Tibial nerve (tissue), 4 donors: ENCODE results near the gene EXOC3.

ENCODE experiments used
- CTCF ChIP-seq, 5 experiments: fragments of 200-600 bp in 3 of 5; fragments of 450-650 bp in 2 of 5; sonication (generic) in 3 of 5; IDR thresholded peaks; one replicate each; pipeline ENCODE4 v1.5.1; 2016 to 2019; ENCODE audit warnings: antibody characterized with exemption in 5 of 5, mild to moderate bottlenecking in 3 of 5, moderate library complexity in 2 of 5
- EP300 ChIP-seq, 2 donors: sonication (generic); formaldehyde crosslinking; IDR thresholded peaks; one replicate each; pipeline ENCODE4 v1.6.1; 2017; ENCODE audit warnings: antibody characterized with exemption in 2 of 2, mild to moderate bottlenecking in 1 of 2
- POLR2A ChIP-seq, 2 donors: fragments of 450-650 bp; IDR thresholded peaks; one replicate each; pipeline ENCODE4 v1.6.1; 2017; ENCODE audit warnings: antibody characterized with exemption in 2 of 2, mild to moderate bottlenecking in 2 of 2, moderate library complexity in 2 of 2

DNA sequence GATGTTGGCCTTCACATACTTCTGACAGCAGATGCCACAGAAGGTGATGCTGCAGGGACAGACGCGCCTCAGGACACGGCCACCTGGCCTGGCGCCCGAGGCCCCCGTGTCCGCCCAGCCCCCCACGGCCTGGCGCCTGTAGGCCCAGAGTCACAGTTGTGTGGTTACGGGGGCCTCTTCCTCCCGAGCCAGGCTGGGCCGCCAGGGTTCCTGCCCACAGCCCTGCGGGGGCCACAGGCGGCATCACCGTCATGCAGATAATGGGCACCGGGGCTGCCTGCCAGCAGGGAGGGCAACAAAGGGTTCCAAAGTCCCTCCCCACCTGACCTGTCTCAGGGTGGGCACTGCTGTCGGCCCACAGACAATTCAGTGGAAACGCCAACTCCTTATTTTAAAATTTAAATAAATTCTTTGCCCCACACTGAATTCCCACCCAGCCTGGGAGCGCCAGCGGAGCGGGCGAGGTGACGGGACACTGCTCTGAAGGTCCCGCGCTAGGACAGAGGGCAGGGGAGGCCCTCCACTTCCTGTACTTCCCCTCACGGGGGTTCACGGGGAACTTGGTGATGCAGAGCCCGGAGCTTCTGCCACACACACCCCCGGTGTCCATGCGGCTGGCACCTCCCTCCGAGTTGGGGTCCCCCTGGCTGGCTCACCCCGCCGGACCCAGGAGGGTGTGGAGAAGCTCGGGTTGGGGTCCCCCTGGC is 40.6 kb downstream of the EXOC3 start:
- TF ChIP-seq CTCF (IDR thresholded peaks at IDR 0.05) = no peak
- no peak for TF ChIP-seq POLR2A (IDR thresholded peaks at IDR 0.05)
- no peak for TF ChIP-seq EP300 (IDR thresholded peaks at IDR 0.05)
